Caco-2 (cell line): Measurements from ENCODE around the gene DMRTC2. TPM values are rescaled to one million over a fixed set of nuclear protein-coding genes. Genes with fewer than 3 reads are reported as not detected.
A peak's percentile ranks its signal among the peaks of the same experiment; 100 is the strongest.
"Not testable (repeated sequence)": the region's sequence is repeated elsewhere in the genome, so short reads cannot be mapped to it uniquely, and the experiment has no call there.

Experiments used
- BruUV-seq: library from RNA; stranded (reverse); fragments of 400-500 nt; replicated peaks from 2 replicates; lab custom pipeline; 2021; lab: Mats Ljungman, UMichigan
- CTCF ChIA-PET: fragments of 300-600 bp; sonication (Branson Sonifier 250); formaldehyde crosslinking; loops from one replicate; lab custom pipeline; 2022; ENCODE audit warnings: antibody characterized with exemption; lab: Charles Lee
- POLR2A ChIA-PET: fragments of 300-600 bp; sonication (Branson Sonifier 250); formaldehyde crosslinking; loops from one replicate; lab custom pipeline; 2022; ENCODE audit warnings: antibody characterized with exemption; lab: Charles Lee
- DNase-seq, 2 experiments: peaks; one replicate each; pipeline versions ENCODE4 v3.0.0 to v3.0.0-alpha.2; 2020 to 2022
- H3K27me3 ChIP-seq: replicated peaks from 2 replicates; pipeline ENCODE4 v1.6.0; 2011; ENCODE audit warnings: low read length; ENCODE audit not compliant: control insufficient read depth, insufficient read depth
- H3K36me3 ChIP-seq: 2 replicates; pipeline ENCODE4 v1.5.1; 2011; ENCODE audit warnings: low read length; ENCODE audit not compliant: control insufficient read depth, insufficient read depth
- H3K4me1 ChIP-seq: fragments of 250-450 bp; sonication (Bioruptor Pico); 2 replicates; pipeline ENCODE4 v1.5.1; 2020; ENCODE audit warnings: mild to moderate bottlenecking
- H3K4me3 ChIP-seq: 2 replicates; pipeline ENCODE4 v1.5.1; 2011; ENCODE audit warnings: low read depth, mild to moderate bottlenecking, control low read depth, low read length
- H3K9me3 ChIP-seq: fragments of 250-450 bp; sonication (Bioruptor Pico); 2 replicates; pipeline ENCODE4 v1.5.1; 2020; ENCODE audit warnings: mild to moderate bottlenecking, moderate library complexity
- H3K27ac Mint-ChIP-seq: one replicate; pipeline ENCODE4 v1.8.0; 2022; ENCODE audit warnings: mixed read lengths; ENCODE audit not compliant: unreplicated experiment
- H3K27me3 Mint-ChIP-seq: one replicate; pipeline ENCODE4 v1.8.0; 2022; ENCODE audit warnings: mixed read lengths; ENCODE audit not compliant: insufficient read depth, unreplicated experiment
- H3K36me3 Mint-ChIP-seq: one replicate; pipeline ENCODE4 v1.8.0; 2022; ENCODE audit warnings: mild to moderate bottlenecking, mixed read lengths; ENCODE audit not compliant: insufficient read depth, unreplicated experiment
- H3K4me1 Mint-ChIP-seq: one replicate; pipeline ENCODE4 v1.8.0; 2022; ENCODE audit warnings: low read depth, mixed read lengths; ENCODE audit not compliant: unreplicated experiment
- H3K4me3 Mint-ChIP-seq: one replicate; pipeline ENCODE4 v1.8.0; 2022; ENCODE audit warnings: mild to moderate bottlenecking, moderate library complexity, mixed read lengths; ENCODE audit not compliant: unreplicated experiment
- H3K9me3 Mint-ChIP-seq: one replicate; pipeline ENCODE4 v1.8.0; 2022; ENCODE audit warnings: mixed read lengths; ENCODE audit not compliant: unreplicated experiment
- intact Hi-C: fragments of 100-400 bp; cut with micrococcal nuclease; formaldehyde crosslinking; loops from one replicate; pipeline ENCODE4 v1.10.0; 2022; ENCODE audit not compliant: unreplicated experiment
- total RNA-seq: library from RNA; stranded (reverse); gene quantifications from 2 replicates; pipeline ENCODE4 v1.2.3, GENCODE V29; 2022
- TF ChIP-seq, protein P1 (sequence below), 2 experiments: fragments of 200-600 bp in 1 of 2; IDR thresholded peaks; 1 replicate in 1 of 2; 2 replicates in 1 of 2; pipeline versions ENCODE4 v1.5.1 to v1.8.0; 2011 to 2022; ENCODE audit warnings: antibody characterized with exemption in 1 of 2, control low read depth in 1 of 2, inconsistent platforms in 1 of 2, low read depth in 1 of 2, low read length in 1 of 2, mild to moderate bottlenecking in 1 of 2, moderate library complexity in 1 of 2; ENCODE audit not compliant: insufficient read depth in 1 of 2, severe bottlenecking in 1 of 2, unreplicated experiment in 1 of 2

The DMRTC2 gene
- total RNA-seq, 1 experiment from 2014 or later: not detected

GRCh38 chr19:41872775-41873647 lies 28.2 kb downstream of the DMRTC2 start:
- DNase-seq: peak; percentile 92 to 93
- TF ChIP-seq, protein P1, sequence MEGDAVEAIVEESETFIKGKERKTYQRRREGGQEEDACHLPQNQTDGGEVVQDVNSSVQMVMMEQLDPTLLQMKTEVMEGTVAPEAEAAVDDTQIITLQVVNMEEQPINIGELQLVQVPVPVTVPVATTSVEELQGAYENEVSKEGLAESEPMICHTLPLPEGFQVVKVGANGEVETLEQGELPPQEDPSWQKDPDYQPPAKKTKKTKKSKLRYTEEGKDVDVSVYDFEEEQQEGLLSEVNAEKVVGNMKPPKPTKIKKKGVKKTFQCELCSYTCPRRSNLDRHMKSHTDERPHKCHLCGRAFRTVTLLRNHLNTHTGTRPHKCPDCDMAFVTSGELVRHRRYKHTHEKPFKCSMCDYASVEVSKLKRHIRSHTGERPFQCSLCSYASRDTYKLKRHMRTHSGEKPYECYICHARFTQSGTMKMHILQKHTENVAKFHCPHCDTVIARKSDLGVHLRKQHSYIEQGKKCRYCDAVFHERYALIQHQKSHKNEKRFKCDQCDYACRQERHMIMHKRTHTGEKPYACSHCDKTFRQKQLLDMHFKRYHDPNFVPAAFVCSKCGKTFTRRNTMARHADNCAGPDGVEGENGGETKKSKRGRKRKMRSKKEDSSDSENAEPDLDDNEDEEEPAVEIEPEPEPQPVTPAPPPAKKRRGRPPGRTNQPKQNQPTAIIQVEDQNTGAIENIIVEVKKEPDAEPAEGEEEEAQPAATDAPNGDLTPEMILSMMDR (IDR thresholded peaks at IDR 0.05; ENCODE audit: insufficient read depth in 1 of 2, low read depth in 1 of 2, low read length in 1 of 2, severe bottlenecking in 1 of 2, unreplicated experiment in 1 of 2): peak; percentile 80 to 95
- Histone ChIP-seq H3K27me3 (no peaks in the 10 kb centered on the region), H3K9me3 (no peaks in the 10 kb centered on the region), H3K4me1 (peaks cover 18% of the 10 kb centered on the region), H3K4me3 (no peak overlapping the region), H3K36me3 (peaks cover 3% of the 10 kb centered on the region)
- POLR2A ChIA-PET: interaction anchor here (1.0 to 1.5 kb wide), 3 partner anchors 9 to 13 kb away, joined by 3 to 15 read pairs (median 13); partner anchors contain the start of gene RPS19
- H3K4me1 Mint-ChIP-seq: peaks cover 9% of the 10 kb centered on the region
- CTCF ChIA-PET: interaction anchor here (0.6 to 2.3 kb wide), 14 partner anchors 9 to 269 kb away, joined by 3 to 18 read pairs (median 4); partner anchors contain the start of genes ERFL, RABAC1 and RPS19
- H3K27me3 Mint-ChIP-seq: no peaks in the 10 kb centered on the region
- intact Hi-C loops: loop anchor here (1.0 to 2.0 kb wide), 5 partner anchors 14 to 85 kb away; no protein-coding TSS in a partner anchor
- H3K4me3 Mint-ChIP-seq: no peak overlapping the region
- BruUV-seq: TSS peak; percentile 7
- H3K36me3 Mint-ChIP-seq: peaks cover 64% of the 10 kb centered on the region
- no peaks in the 10 kb centered on the region for H3K9me3 Mint-ChIP-seq
- peak overlapping the region; percentile 88 for H3K27ac Mint-ChIP-seq

DNA sequence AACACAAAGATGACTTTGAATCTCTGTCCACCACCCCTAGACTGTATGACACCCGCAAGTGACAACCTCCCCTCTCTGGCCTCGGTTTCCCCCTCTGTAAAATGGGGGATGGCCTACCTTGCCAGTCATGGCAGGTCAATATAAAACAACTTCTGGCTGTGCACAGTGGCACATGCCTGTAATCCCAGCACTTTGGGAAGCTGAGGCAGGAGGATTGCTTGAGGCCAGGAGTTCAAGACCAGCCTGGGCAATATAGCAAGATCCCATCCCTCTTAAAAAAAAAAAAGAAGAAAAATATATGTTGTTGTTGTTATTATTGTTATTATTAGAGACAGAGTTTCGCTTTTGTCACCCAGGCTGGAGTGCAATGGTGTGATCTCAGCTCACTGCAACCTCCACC lies 31.1 kb downstream of the DMRTC2 start:
- DNase-seq, H3K9me3 Mint-ChIP-seq, H3K4me1 ChIP-seq, H3K27me3 ChIP-seq, BruUV-seq, H3K4me1 Mint-ChIP-seq, H3K4me3 ChIP-seq, H3K27me3 Mint-ChIP-seq, H3K27ac Mint-ChIP-seq, H3K4me3 Mint-ChIP-seq, H3K9me3 ChIP-seq, H3K36me3 ChIP-seq, intact Hi-C loops: not testable (repeated sequence)
- peaks cover 35% of the 10 kb centered on the region for H3K36me3 Mint-ChIP-seq
- ChIA-PET POLR2A (interaction anchor here (2.1 kb wide), 1 partner anchor 16 kb away, joined by 7 read pairs; the partner anchor contains the start of gene RPS19), CTCF (interaction anchor here (0.6 to 1.2 kb wide), 5 partner anchors 8 to 396 kb away, joined by 3 to 8 read pairs (median 5); no protein-coding TSS in a partner anchor)

DNA sequence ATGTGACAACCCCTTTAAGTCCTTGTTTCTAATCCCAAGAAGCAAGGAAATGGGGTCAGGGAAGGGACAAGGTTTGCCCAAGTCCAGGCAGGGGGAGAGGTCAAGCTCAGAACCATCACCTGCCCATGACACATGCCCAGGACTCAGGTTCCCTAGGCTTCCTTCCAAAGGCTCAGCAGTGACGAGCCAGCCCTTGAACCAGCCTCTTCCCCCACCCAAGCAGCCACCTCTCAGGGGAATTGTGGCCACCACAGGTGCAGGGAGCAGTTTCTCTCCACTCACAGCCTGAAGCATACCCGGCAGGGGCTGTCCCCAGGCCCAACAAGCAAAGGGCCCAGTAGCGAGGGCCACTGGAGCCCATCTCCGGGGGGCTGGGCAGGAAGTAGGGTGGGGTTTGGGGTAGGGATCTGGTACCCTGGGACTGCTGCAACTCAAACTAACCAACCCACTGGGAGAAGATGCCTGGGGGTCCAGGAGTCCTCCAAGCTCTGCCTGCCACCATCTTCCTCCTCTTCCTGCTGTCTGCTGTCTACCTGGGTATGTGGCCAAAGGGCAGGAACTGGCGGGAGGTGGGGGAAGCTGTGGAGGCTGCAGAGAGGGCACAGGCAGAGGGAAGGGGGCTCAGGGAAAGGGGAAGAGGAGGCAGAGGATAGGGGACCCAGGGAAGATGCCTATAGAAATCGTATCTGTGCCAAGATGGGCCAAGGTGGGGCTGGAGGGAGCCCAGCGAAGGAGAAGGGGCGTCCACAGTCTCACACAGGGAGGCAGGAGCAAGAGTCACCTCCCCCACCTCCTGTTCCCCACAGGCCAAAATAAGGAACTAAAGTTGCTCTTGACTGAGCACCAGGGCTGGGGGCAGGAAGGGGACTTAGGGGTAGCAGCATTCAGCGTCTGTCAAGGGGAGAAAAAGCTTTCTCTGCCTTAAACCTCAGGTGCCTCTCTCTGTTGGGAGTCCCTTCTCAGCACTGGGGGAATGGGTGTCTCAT lies 32.3 kb downstream of the DMRTC2 start, which contains the start of gene CD79A:
Gene CD79A (plus strand): TSS at position 433 of the 986 bp plus-strand sequence. CDS start 26 bp downstream, at position 459.
- Mint-ChIP-seq H3K4me3 (no peak within 1 kb of the TSS), H3K27me3 (no peaks in the 10 kb centered on the region), H3K4me1 (peaks cover 5% of the 10 kb centered on the region), H3K9me3 (no peaks in the 10 kb centered on the region), H3K36me3 (peaks cover 23% of the 10 kb centered on the region), H3K27ac (no peak within 1 kb of the TSS)
- H3K9me3 ChIP-seq: no peaks in the 10 kb centered on the region
- BruUV-seq: no TSS peak
- no peaks in the 10 kb centered on the region for H3K4me1 ChIP-seq
- ChIA-PET CTCF (interaction anchor here (1.2 kb wide), 1 partner anchor 11 kb away, joined by 6 read pairs; no protein-coding TSS in a partner anchor), POLR2A (no interaction called here)
- H3K4me3 ChIP-seq: no peak within 1 kb of the TSS
- no peaks in the 10 kb centered on the region for H3K27me3 ChIP-seq
- no peaks in the 10 kb centered on the region for H3K36me3 ChIP-seq
- TF ChIP-seq, protein P1 (IDR thresholded peaks at IDR 0.05; ENCODE audit: insufficient read depth in 1 of 2, low read depth in 1 of 2, low read length in 1 of 2, severe bottlenecking in 1 of 2, unreplicated experiment in 1 of 2): no peak
- no peak for DNase-seq
- intact Hi-C loops: no loop called here
